Stimulated activated CD4-positive, alpha-beta T cell treated with anti-CD3 and anti-CD28 coated beads, TNF-alpha, amount 100 ng/mL, for 1 hour (primary cell): ENCODE data around the gene MPHOSPH8.

Source experiments
- DNase-seq, 3 donors: peaks; one replicate each; pipeline ENCODE4 v3.0.0-alpha.2; 2020; ENCODE audit warnings: low read depth in 3 of 3, low spot score in 1 of 3

Gene MPHOSPH8, protein sequence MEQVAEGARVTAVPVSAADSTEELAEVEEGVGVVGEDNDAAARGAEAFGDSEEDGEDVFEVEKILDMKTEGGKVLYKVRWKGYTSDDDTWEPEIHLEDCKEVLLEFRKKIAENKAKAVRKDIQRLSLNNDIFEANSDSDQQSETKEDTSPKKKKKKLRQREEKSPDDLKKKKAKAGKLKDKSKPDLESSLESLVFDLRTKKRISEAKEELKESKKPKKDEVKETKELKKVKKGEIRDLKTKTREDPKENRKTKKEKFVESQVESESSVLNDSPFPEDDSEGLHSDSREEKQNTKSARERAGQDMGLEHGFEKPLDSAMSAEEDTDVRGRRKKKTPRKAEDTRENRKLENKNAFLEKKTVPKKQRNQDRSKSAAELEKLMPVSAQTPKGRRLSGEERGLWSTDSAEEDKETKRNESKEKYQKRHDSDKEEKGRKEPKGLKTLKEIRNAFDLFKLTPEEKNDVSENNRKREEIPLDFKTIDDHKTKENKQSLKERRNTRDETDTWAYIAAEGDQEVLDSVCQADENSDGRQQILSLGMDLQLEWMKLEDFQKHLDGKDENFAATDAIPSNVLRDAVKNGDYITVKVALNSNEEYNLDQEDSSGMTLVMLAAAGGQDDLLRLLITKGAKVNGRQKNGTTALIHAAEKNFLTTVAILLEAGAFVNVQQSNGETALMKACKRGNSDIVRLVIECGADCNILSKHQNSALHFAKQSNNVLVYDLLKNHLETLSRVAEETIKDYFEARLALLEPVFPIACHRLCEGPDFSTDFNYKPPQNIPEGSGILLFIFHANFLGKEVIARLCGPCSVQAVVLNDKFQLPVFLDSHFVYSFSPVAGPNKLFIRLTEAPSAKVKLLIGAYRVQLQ

DNA sequence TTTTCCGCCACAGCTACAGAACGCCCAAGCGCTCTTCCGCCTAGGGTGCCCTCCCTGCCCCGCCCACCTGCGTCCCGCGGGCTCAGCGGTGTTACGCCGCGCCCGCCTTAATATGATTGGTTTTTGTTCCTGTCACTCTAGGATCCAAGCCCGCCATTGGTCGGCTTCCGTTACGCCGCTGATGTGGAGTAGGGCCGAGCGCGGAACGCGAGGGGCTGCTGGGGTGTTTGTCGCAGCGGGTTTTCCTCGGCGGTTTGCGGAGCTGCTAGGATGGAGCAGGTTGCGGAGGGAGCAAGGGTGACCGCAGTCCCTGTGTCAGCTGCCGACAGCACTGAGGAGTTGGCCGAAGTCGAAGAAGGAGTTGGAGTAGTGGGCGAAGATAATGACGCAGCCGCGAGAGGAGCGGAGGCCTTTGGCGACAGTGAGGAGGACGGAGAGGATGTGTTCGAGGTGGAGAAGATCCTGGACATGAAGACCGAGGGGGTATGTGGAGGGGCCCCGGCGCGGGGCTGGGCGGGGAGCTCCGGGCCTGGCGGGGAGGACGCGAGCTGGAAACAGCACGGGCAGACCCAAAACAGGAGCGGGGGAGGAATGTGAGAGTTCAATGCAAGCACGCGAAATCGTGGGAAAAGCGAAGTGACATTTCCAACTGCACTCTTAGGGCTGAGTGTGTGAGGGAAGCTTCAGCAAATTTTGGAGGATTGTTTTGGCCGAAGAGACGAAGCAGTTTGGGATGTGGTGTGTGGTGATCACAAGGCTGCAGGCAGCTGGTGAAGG is at the start of gene MPHOSPH8:
TSS of gene MPHOSPH8 (plus strand) at position 181 of the 777 bp plus-strand sequence. CDS start at position 271, 90 bp downstream.
- DNase-seq, result peak; percentile 80 to 91 (median 86)

DNA sequence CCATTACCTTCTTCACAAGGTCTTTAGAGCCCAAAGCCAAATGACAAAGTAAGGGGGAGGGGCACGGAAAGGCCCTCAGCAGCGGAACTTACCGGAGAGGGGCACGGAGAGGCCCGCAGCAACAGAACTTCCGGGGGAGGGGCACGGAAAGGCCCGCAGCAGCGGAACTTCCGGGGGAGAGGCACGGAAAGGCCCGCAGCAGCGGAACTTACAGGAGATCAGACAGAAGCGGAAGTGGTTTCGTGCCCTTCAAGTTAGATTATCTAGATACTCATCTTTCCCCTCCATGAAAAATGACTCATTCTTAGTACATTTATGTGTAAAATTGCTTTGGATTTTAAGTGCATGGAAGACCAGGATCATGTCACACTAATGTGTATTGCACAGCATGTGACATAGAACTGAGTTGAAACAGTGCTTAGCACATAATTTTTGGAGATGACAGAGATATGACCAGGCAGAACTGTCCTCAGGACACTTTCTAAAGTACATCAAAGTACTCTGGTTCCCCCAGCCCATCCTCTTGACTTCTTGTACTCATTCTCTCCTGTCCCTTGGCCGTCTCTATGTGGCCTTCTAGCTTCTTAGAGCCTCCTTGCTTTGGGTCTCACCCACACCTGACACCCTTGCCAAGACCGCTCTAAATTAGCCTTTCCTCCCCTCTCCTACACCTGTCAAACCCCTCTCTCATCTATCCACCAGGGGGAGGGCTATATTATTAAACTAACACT is 46.4 kb upstream of the MPHOSPH8 start:
- peak; percentile 40 to 60 (median 57) for DNase-seq

DNA sequence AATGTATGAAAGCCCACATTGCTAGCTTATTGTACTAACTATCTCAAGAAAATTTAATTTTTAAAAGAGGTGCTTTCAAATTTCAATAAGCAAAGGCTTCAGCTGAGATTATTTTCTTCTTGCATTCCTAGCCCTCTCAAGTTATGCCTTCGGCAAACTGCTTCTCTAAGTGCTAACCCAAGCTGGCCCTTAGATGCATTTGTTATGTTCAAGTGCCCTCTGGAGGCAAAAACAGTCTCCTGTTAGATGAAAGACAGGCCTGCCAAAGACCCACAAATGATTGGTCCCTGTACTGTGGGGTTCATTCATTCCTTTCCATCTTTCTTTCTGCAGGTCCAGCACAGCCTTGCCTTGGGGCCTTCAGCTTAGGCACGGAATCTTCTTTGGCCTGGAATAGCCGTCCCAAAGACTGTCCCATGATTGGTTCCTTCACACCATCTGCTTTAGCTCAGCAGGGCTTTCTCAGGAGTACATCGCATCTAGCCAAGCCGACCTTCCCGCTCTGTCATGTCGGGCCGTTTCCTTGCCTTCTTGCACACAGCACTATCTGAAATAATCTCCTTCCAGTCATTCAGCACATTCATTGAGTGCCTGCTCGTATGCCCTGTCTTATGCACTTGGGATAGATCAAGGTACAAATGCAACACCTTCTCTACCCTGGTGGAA is 45.7 kb upstream of the MPHOSPH8 start:
- no peak for DNase-seq

DNA sequence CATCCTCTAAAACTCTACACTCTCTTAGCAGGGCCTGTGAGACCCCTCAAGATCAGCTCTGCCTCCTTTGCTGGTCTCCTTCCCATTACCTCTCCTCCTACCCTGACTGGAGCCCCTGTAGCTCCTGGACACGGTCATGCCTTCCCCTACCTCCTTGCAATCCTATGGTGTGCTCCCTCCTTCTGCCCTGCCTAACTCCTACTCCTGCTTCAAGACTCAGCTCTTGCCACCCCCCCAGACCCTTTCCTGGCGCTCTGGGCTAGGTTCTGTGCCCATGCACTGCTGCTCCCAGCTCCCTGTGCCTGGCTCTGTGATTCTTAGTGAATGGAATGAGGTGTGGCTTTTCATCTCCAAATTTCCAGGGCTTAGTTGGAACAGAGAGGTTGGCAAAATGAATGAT is 44.1 kb upstream of the MPHOSPH8 start:
- no peak for DNase-seq

DNA sequence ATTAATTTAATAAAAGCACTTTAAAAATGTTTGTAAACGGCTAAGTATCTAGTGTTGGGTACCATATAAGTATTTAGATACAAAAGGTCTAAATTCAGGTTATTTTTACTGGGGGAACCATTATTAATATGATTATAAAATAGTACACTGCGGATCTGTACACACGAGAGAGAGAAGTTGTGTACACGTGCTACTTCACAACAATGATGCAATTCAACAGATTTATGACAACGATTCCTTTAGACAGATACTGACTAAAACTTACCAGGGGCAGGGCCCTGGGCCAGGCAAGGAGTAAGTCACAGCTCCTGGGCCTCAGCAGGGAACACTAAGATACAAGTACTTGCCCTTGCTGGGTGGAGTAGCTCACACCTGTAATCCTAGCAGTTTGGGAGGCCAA is 43.0 kb upstream of the MPHOSPH8 start:
- no peak for DNase-seq

DNA sequence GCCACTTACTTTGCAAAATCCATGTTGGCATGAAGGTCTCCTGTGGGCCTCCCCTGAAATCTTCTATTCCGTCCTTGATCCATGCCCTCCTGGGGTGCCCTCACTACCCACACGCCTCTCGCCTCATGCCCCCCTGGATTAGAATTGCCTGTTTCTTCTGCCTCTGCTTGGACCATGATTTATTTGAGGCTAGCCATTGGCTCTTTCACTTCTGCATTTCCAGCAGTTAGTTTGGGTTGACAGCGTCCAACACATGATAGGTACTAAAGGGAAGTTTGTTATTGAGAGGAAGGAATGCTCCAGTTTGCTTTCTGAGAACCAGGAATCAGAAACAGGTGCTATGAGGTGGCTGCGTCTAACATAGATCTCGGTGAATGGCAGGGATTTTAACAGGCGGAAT is 41.6 kb upstream of the MPHOSPH8 start:
- DNase-seq, result no peak

DNA sequence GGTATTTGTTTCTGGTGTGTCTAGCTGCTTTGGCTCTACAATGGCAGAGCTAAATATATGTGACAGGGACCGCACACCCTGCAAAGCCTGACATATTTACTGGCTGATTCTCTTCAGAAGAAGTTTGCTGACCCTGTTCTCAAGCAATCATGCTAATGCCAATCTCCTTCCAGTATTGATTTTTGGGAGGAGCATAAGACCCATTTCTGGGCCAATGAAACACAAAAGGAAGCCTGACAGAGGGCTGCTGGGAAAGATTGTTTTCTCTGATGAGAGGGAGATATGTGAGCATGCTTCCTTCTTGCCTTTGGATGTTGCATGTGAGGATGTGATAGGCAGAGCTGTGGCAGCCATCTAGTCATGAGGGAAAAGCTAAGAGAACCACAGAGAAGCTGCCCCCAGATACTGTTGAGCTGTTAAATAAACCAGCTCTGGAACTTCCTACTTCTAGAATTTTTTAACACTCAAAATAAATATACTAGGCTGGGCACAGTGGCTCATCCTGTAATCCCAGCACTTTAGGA is 40.7 kb upstream of the MPHOSPH8 start:
- no peak for DNase-seq

DNA sequence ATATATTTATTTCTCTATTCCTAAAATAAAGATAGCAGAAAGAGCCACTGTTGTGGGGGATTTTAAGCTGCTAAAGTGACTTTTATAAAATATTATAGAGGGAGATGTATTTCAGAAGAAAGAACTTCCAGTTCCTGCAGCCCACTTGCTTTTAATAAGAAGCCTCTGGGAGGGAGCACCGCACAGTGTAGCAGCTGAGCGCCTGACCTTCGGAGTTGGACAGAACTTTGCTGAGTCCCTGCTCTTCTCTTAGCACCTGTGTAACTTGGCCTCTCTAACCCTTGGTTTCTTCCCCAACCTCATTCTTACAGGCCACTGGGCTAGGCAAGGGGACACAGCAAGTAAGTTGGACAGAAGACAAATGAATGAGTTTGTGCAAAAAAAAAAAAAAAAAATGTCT is 37.4 kb upstream of the MPHOSPH8 start:
- no peak for DNase-seq

DNA sequence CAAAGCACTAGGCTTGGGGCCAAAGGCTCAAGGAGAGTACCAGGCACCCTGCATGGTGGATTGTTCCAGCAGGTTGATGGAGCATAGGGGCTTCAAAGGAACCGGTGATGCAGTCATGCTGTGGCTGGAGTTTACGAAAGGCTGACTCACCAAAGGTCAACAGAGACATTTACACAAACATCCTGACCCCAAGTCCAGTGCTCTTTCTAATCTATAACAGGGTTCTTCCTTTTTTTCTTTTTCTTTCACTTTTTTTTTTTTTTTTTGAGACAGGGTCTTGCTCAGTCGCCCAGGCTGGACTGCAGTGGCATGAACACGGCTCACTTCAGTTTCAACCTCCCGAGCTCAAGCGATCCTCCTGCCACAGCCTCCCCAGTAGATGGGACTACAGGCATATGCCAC is 36.5 kb upstream of the MPHOSPH8 start:
- DNase-seq, result no peak

DNA sequence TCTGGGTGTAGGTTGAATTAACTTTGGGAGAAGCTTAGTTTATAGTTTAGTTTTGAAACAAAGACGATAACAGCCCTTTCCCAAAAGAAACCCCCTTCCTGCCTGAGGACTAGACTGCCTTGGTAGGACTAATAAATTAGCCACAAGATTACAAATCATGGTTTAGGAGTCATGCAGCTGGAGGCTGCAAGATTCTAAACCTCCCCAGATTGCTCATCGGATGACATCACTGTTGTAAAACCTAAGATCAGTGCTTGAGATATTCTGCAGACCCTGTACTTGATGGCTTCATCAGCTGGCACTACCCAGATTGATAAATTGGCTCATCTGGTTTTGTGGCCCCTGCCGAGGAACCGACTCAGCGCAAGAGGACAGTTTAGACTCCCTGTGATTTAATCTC is 35.9 kb upstream of the MPHOSPH8 start:
- DNase-seq, result no peak

DNA sequence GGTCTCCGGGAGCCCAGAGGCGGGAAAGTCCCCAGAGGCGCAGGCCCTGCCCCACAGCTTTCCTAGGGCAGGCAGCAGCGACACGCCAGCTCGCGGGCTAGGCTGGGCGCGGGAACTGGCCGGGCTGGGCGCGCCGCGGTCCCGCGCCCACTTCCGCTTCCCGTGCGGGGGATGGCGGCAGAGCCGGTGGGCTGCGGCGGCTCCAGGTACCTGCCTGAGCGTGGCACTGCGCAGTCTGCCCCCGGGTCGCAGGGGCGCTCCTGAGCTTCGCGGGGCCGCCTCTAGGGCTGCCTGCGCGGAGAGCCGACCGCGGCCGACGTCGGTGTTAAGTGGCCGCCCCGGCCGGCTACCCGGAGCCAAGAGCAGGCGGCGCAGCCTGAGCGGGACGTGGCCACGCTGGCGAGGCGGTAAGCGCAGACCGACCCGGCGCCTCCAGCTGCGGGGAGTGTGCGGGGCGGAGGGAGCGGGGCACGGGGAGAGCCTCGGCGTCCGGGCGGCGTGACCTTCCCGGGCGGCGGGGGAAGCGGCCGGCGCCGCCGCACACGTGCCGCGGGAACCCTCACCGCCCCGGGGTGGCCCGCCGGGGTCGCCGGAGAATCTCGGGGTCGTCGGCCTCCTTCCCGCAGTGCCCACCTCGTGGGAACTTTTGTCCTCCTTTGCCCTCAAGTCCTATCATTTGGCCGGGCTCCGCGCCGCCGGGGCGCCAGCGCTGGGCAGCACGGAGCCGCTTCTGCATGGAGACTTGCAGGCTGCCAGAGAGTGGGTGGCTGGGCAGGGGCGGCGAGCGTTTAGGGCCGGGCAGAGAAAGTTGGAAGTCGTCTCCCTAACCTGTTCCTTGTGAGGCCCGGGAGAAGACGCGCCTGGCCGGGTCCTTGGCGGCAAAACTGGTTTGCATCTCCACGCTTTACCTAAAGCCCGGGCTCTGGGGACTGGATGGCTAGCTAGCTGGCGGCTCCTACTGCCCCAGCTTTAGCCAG is 31.4 kb upstream of the MPHOSPH8 start:
- DNase-seq, result peak in 1 of 3 donors; percentile 5

DNA sequence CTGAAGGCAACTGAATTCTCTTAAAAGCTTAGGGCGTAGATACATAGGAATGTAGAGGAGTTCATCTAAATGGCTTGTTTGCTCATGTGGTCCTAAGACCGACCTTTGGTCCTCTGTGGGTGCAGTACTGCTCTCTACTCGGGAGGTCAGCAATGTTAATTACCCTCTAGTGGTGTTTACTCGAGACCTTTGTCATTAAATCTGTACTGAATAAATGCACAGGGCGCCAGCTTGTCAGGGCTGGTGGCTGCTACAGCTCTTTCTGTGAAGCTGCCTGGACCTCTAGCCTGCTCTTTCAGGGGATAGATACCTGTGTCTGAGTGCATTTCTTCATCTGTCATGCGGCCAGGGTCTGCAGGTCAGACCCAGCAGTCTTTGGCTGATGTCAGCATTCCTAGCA is 29.2 kb upstream of the MPHOSPH8 start:
- no peak for DNase-seq

DNA sequence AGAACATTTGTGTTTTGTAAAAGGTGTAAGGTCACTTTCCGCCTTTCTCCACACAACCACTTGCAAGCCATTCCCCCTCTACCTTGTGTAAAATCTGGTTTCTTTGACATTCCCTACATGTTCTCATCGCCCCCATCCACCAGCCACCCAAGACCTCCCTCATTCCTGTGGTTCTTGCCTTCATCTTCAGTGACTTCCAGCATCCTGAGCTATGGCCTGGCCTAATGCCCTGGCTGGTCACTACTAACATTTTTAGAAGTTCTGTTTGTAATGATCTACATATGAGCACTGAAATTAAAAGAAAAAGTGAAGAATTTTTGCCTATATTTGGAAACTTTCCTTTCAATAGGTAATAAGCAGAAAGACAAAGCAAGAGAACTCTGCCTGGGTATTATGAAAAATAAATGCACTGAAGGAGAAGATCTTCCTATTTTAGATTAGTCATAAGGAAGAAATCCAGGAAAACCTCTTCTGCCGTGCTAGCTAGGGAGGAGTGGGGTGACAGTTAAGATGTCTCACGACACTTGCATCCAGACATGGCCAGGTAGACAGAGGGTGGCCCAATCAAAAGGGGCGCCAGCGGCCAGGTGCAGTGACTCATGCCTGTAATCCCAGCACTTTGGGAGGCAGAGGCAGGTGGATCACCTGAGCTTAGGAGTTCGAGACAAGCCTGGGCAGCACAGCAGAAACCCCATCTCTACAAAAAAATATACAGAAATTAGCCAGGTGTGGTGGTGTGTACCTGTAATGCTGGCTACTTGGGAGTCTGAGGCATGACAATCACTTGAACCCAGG is 28.1 kb upstream of the MPHOSPH8 start:
- no peak for DNase-seq

DNA sequence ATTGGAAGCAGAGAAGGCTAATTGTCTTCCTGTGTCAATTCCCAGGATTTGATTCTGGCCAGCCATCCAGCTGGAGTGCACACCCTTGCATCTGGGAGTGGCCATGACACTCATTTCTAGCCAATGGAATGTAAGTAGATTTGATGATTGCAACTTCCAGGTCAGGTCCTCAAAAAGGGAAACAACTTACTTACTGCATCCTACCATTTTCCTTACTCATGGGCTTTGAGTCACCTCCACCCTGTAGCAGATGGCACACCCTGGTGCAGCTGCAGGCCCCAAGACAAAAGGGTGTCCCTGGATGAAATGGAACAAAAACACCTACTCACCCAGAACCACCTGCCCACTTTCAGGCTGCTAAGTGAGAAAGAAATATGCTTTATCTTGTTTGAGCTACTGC is 27.3 kb upstream of the MPHOSPH8 start:
- DNase-seq, result no peak

DNA sequence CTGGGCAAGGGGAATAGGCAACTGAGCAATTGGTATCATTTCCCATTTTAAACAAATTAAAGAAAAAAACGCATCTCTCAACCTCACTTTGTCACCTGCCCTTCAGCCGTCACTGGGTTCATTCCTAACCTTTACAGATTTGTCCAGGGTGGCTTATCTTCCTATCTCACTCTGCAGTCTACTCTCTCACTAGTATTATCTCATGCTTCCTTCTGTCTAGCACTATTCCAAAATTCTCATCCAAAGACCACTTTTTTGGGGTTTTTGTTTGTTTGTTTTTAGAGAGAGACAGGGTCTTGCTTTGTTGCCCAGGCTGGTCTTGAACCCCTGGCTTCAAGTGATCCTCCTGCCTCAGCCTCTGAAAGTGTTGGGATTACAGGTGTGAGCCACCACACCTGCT is 26.7 kb upstream of the MPHOSPH8 start:
- no peak for DNase-seq

DNA sequence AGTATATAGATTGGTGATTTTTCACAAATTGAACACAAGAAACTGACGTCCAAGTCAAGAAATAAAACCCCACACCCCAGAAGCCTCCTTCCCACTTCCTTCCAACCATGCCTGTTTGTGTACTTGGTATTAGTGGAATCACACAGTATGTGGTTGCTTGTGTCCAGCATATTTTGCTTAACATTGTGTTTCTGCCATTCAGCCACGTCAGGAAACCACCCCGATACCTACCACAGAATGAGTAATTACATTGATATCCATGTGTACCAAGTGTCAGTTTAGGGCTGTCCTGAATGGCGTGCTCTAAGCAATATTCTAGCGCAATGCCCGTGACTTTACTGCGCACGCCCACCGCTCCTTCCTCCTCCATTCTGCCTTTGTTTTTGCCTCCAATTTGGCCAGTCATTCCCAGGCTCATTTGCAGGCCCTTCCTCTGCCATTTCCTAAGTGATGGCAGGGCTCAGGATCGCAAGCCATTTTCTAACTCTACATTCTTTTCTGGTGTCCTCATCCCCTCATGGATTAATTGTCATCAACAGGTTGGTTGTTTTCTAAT is 25.9 kb upstream of the MPHOSPH8 start:
- no peak for DNase-seq

DNA sequence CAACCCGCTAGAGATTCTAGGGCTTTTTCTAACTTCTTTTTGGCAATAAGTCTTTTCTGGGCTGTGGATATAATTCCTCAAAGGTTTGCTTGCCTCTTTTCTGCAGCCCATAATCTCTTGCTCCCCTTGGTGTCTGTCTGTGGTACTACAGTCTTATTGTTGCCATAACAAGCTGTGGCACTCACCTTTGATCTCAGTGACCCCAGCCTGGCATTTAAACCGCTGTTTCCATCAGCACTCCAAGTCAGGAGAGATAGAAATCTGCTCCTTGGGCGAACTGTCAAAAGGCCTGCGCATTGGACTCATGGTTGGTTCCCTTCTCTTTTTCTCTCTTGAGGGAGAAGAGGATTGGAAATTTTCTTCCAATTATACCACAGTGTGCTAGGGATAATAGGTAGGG is 14.5 kb upstream of the MPHOSPH8 start:
- no peak for DNase-seq

DNA sequence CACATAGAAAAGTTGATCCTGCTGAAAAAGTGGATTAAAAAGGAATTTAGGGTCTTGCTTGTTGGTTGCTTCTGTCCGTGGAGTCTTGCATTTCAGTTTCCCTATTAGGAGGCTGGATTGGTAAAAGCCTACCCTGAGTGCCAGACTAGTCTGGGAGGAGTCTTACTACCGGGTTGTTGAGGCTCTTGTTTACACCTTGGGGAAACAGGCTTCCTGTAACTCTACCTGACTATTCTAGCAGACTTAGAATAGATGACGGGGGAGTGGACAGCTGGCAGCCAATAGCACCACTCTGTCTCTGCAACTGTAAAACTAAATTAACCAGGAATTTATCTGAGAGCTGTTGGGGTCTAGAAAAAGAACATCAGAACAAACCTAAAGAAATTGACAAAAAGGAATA is 11.3 kb upstream of the MPHOSPH8 start:
- DNase-seq, result no peak
